ENCODE data around the gene IL2RA. TPM values are rescaled to one million over a fixed set of nuclear protein-coding genes. Genes with fewer than 3 reads are reported as not detected.
A peak's percentile ranks its signal among the peaks of the same experiment; 100 is the strongest.
"Not testable (repeated sequence)": the region's sequence is repeated elsewhere in the genome, so short reads cannot be mapped to it uniquely, and the experiment has no call there.

IL2RA gene
- total RNA-seq, 6 donors from 2014 or later = 0.91 to 8.4 (median 4.0) TPM; not detected in 1

DNA sequence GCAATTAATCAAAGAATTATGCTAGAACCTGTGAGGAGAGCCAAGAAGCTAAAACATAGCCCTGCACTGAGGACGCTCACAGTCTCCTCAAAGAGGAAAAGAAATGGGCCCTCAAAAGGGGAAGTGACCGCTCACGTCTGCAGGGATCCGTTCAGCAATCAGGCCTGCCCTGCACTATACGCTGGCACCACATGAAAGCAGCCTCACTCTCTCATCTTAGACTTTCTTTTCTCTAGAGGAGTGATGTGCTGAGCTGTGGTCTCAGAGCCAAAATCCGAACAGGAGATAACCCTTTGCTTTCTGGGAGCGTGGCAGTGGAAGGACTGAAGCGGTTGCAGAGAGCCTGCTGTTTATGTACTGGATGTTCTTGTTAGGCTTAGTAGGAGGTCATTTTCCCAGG lies 6.3 kb upstream of the IL2RA start:
- Histone ChIP-seq H3K4me1 (peaks cover 34 to 58% (median 43%) of the 10 kb centered on the region in 4 donors), H3K36me3 (no peaks in the 10 kb centered on the region), H3K4me3 (no peak overlapping the region), H3K27ac (no peak overlapping the region), H3K27me3 (no peaks in the 10 kb centered on the region), H3K9me3 (no peaks in the 10 kb centered on the region)
- peak; percentile 71 to 73 for ATAC-seq (ENCODE audit: low FRiP score in 2 of 2)
- no peak for TF ChIP-seq EP300 (IDR thresholded peaks at IDR 0.05)
- no peak for TF ChIP-seq POLR2A (IDR thresholded peaks at IDR 0.05)
- TF ChIP-seq, protein P1, sequence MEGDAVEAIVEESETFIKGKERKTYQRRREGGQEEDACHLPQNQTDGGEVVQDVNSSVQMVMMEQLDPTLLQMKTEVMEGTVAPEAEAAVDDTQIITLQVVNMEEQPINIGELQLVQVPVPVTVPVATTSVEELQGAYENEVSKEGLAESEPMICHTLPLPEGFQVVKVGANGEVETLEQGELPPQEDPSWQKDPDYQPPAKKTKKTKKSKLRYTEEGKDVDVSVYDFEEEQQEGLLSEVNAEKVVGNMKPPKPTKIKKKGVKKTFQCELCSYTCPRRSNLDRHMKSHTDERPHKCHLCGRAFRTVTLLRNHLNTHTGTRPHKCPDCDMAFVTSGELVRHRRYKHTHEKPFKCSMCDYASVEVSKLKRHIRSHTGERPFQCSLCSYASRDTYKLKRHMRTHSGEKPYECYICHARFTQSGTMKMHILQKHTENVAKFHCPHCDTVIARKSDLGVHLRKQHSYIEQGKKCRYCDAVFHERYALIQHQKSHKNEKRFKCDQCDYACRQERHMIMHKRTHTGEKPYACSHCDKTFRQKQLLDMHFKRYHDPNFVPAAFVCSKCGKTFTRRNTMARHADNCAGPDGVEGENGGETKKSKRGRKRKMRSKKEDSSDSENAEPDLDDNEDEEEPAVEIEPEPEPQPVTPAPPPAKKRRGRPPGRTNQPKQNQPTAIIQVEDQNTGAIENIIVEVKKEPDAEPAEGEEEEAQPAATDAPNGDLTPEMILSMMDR (IDR thresholded peaks at IDR 0.05) = no peak
- TF ChIP-seq POLR2AphosphoS5 (IDR thresholded peaks at IDR 0.05) = no peak
- 50% methylated on average over 7 to 8 of the region's 8 CpGs for WGBS, 2 donors
- DNase-seq = peak in 1 of 2 donors; percentile 61

- H3K27ac ChIP-seq = peak overlapping the region in 1 of 4 donors; percentile 18
- H3K4me1 ChIP-seq = peaks cover 34 to 58% (median 43%) of the 10 kb centered on the region in 4 donors
- no peaks in the 10 kb centered on the region for H3K27me3 ChIP-seq
- WGBS, 2 donors = 67 to 76% methylated on average over 6 of the region's 6 CpGs
- no peak for TF ChIP-seq EP300 (IDR thresholded peaks at IDR 0.05)
- TF ChIP-seq, protein P1 (IDR thresholded peaks at IDR 0.05) = no peak
- TF ChIP-seq POLR2A (IDR thresholded peaks at IDR 0.05) = no peak
- TF ChIP-seq POLR2AphosphoS5 (IDR thresholded peaks at IDR 0.05) = no peak
- no peaks in the 10 kb centered on the region for H3K9me3 ChIP-seq
- DNase-seq (no peak), ATAC-seq (ENCODE audit: low FRiP score in 2 of 2) (no peak)
- no peak overlapping the region for H3K4me3 ChIP-seq
- H3K36me3 ChIP-seq = no peaks in the 10 kb centered on the region
These were observed 5.8 kb upstream of the IL2RA start for GRCh38 chr10:6068006-6068405.

GRCh38 chr10:6067457-6067856 lies 5.3 kb upstream of the IL2RA start:
- no peak for ATAC-seq (ENCODE audit: low FRiP score in 2 of 2)
- H3K9me3 ChIP-seq = no peaks in the 10 kb centered on the region
- WGBS, 2 donors = 72 to 73% methylated on average over 4 of the region's 4 CpGs
- H3K27ac ChIP-seq = no peak overlapping the region
- no peak for TF ChIP-seq POLR2AphosphoS5 (IDR thresholded peaks at IDR 0.05)
- no peak for TF ChIP-seq EP300 (IDR thresholded peaks at IDR 0.05)
- TF ChIP-seq, protein P1 (IDR thresholded peaks at IDR 0.05) = no peak
- TF ChIP-seq POLR2A (IDR thresholded peaks at IDR 0.05) = no peak
- H3K36me3 ChIP-seq = no peaks in the 10 kb centered on the region
- H3K27me3 ChIP-seq = no peaks in the 10 kb centered on the region
- H3K4me3 ChIP-seq = no peak overlapping the region
- no peak for DNase-seq
- H3K4me1 ChIP-seq = peaks cover 33 to 54% (median 41%) of the 10 kb centered on the region in 4 donors

GRCh38 chr10:6065835-6066234 lies 3.7 kb upstream of the IL2RA start:
- DNase-seq (peak in 1 of 2 donors; percentile 35), ATAC-seq (ENCODE audit: low FRiP score in 2 of 2) (peak; percentile 30 to 55)
- Histone ChIP-seq H3K27ac (peak overlapping the region; percentile 39 to 85 (median 75)), H3K9me3 (no peaks in the 10 kb centered on the region), H3K27me3 (no peaks in the 10 kb centered on the region), H3K4me3 (no peak overlapping the region), H3K4me1 (peaks cover 18 to 39% (median 26%) of the 10 kb centered on the region in 4 donors), H3K36me3 (no peaks in the 10 kb centered on the region)
- WGBS, 2 donors = 30 to 33% methylated on average over 4 of the region's 4 CpGs
- TF ChIP-seq POLR2A (IDR thresholded peaks at IDR 0.05) (no peak), POLR2AphosphoS5 (IDR thresholded peaks at IDR 0.05) (peak in 1 of 2 donors; percentile 46), EP300 (IDR thresholded peaks at IDR 0.05) (peak in 3 of 4 donors; percentile 21 to 88 (median 32))

DNA sequence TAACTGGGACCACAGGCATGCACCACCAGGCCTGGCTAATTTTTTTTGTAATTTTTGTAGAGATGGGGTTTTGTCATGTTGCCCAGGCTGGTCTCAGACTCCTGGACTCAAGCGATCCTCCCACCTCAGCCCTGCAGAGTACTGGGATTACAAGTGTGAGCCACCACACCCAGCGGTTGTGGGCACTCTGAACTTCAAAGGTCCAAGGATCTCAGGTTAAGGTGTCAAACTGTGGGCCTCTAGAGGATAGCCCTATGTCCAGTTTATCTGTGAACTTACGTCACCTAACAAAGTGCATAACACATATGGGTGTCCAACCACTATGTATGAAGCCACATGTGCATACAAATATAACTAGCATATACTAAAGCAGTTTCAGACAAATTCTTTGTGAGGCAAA lies 3.2 kb upstream of the IL2RA start:
- DNase-seq (no peak), ATAC-seq (ENCODE audit: low FRiP score in 2 of 2) (no peak)
- 86% methylated on average over 3 of the region's 3 CpGs for WGBS, 2 donors
- no peaks in the 10 kb centered on the region for H3K9me3 ChIP-seq
- TF ChIP-seq, protein P1 (IDR thresholded peaks at IDR 0.05) = no peak
- no peak for TF ChIP-seq EP300 (IDR thresholded peaks at IDR 0.05)
- TF ChIP-seq POLR2AphosphoS5 (IDR thresholded peaks at IDR 0.05) = no peak
- no peak for TF ChIP-seq POLR2A (IDR thresholded peaks at IDR 0.05)
- H3K4me1 ChIP-seq = peaks cover 16 to 35% (median 21%) of the 10 kb centered on the region in 4 donors
- H3K27me3 ChIP-seq = no peaks in the 10 kb centered on the region
- H3K4me3 ChIP-seq = no peak overlapping the region
- H3K27ac ChIP-seq = peak overlapping the region in 3 of 4 donors; percentile 67 to 83 (median 77)
- H3K36me3 ChIP-seq = no peaks in the 10 kb centered on the region

- H3K4me3 ChIP-seq; H3K36me3 ChIP-seq; H3K9me3 ChIP-seq; ATAC-seq (ENCODE audit: low FRiP score in 2 of 2); H3K27me3 ChIP-seq; H3K27ac ChIP-seq; DNase-seq: not testable (repeated sequence)
- H3K4me1 ChIP-seq = peaks cover 16 to 34% (median 19%) of the 10 kb centered on the region in 4 donors
- WGBS, 2 donors = 91 to 99% methylated on average over 3 of the region's 3 CpGs
These were observed 2.6 kb upstream of the IL2RA start for GRCh38 chr10:6064726-6065125.

All from upper lobe of left lung (tissue), 6 donors.